ENCODE results near the gene RBM5.

GRCh38 chr3:50147861-50148260 lies 59.1 kb downstream of the RBM5 start:
- TF ChIP-seq CTCF (conservative IDR thresholded peaks at IDR 0.05): no peak
- TF ChIP-seq ZFX (IDR thresholded peaks at IDR 0.05): no peak

All from C4-2B (cell line).